ENCODE measurements around the gene ATF6B. TPM values are rescaled to one million over a fixed set of nuclear protein-coding genes. Genes with fewer than 3 reads are reported as not detected.

The ATF6B gene
- total RNA-seq, 4 donors from 2014 or later, result 27.3 to 45.4 (median 30.0) TPM

- intact Hi-C loops (cut with DNase I), result no loop called here
- H3K4me1 ChIP-seq, result peaks cover 0 to 13% (median 0%) of the 10 kb centered on the region in 3 donors
- no peak overlapping the region for H3K4me3 ChIP-seq
- 58 to 61% methylated on average over 3 of the region's 5 CpGs for WGBS, 2 donors
- no peaks in the 10 kb centered on the region for H3K36me3 ChIP-seq
- H3K27ac ChIP-seq, result no peak overlapping the region
- no peaks in the 10 kb centered on the region for H3K27me3 ChIP-seq
- no peaks in the 10 kb centered on the region for H3K9me3 ChIP-seq
- no peak for DNase-seq
- no peak for TF ChIP-seq POLR2A (IDR thresholded peaks at IDR 0.05)
- TF ChIP-seq CTCF (IDR thresholded peaks at IDR 0.05), result no peak
Observed at GRCh38 chr6:32139590-32139989, 11.5 kb upstream of the ATF6B start.

GRCh38 chr6:32137454-32137853 lies 9.4 kb upstream of the ATF6B start:
- intact Hi-C loops (cut with DNase I), result no loop called here
- H3K27me3 ChIP-seq, result no peaks in the 10 kb centered on the region
- H3K4me1 ChIP-seq, result peaks cover 0 to 7% (median 2%) of the 10 kb centered on the region in 3 donors
- no peak for DNase-seq
- H3K27ac ChIP-seq, result no peak overlapping the region
- H3K9me3 ChIP-seq, result no peaks in the 10 kb centered on the region
- TF ChIP-seq POLR2A (IDR thresholded peaks at IDR 0.05), result no peak
- no peak for TF ChIP-seq CTCF (IDR thresholded peaks at IDR 0.05)
- no peaks in the 10 kb centered on the region for H3K36me3 ChIP-seq
- H3K4me3 ChIP-seq, result no peak overlapping the region

- no peak overlapping the region for H3K4me3 ChIP-seq
- 74 to 77% methylated on average over 4 of the region's 4 CpGs for WGBS, 2 donors
- H3K27me3 ChIP-seq, result no peaks in the 10 kb centered on the region
- intact Hi-C loops (cut with DNase I), result no loop called here
- H3K27ac ChIP-seq, result no peak overlapping the region
- TF ChIP-seq CTCF (IDR thresholded peaks at IDR 0.05), result no peak
- TF ChIP-seq POLR2A (IDR thresholded peaks at IDR 0.05), result no peak
- peaks cover 12 to 37% (median 15%) of the 10 kb centered on the region in 3 donors for H3K4me1 ChIP-seq
- H3K36me3 ChIP-seq, result no peaks in the 10 kb centered on the region
- no peak for DNase-seq
- no peaks in the 10 kb centered on the region for H3K9me3 ChIP-seq
Observed at GRCh38 chr6:32133786-32134185, 5.7 kb upstream of the ATF6B start.

GRCh38 chr6:32132110-32132509 lies 4.1 kb upstream of the ATF6B start:
- intact Hi-C loops (cut with DNase I), result no loop called here
- no peak for TF ChIP-seq POLR2A (IDR thresholded peaks at IDR 0.05)
- TF ChIP-seq CTCF (IDR thresholded peaks at IDR 0.05), result no peak
- no peaks in the 10 kb centered on the region for H3K9me3 ChIP-seq
- peak overlapping the region in 3 of 4 donors; percentile 66 to 98 (median 96) for H3K27ac ChIP-seq
- no peak overlapping the region for H3K4me3 ChIP-seq
- no peaks in the 10 kb centered on the region for H3K36me3 ChIP-seq
- DNase-seq, result no peak
- H3K27me3 ChIP-seq, result no peaks in the 10 kb centered on the region
- peaks cover 21 to 48% (median 26%) of the 10 kb centered on the region in 3 donors for H3K4me1 ChIP-seq

- no peak overlapping the region for H3K4me3 ChIP-seq
- DNase-seq, result no peak
- peak overlapping the region in 3 of 4 donors; percentile 45 to 98 (median 96) for H3K27ac ChIP-seq
- TF ChIP-seq CTCF (IDR thresholded peaks at IDR 0.05), result no peak
- no peak for TF ChIP-seq POLR2A (IDR thresholded peaks at IDR 0.05)
- H3K9me3 ChIP-seq, result no peaks in the 10 kb centered on the region
- H3K36me3 ChIP-seq, result peaks cover 0 to 4% (median 0%) of the 10 kb centered on the region in 3 donors
- intact Hi-C loops (cut with DNase I), result no loop called here
- 79 to 82% methylated on average over 9 to 13 of the region's 14 CpGs for WGBS, 2 donors
- H3K4me1 ChIP-seq, result peaks cover 27 to 54% (median 31%) of the 10 kb centered on the region in 3 donors
- H3K27me3 ChIP-seq, result no peaks in the 10 kb centered on the region
Observed at GRCh38 chr6:32131439-32131948, 3.4 kb upstream of the ATF6B start.

Data from esophagus squamous epithelium (tissue), 5 donors.